ENCODE measurements around the gene DST. TPM values are rescaled to one million over a fixed set of nuclear protein-coding genes. Genes with fewer than 3 reads are reported as not detected.

DST gene
- total RNA-seq, 1 experiment from 2014 or later = 230 TPM

- no peak for DNase-seq (ENCODE audit: low read depth)
These were observed 156.0 kb downstream of the DST start for GRCh38 chr6:56486681-56487080.

GRCh38 chr6:56484669-56485068 is 158.0 kb downstream of the DST start:
- DNase-seq (ENCODE audit: low read depth) = peak; percentile 77

- DNase-seq (ENCODE audit: low read depth) = peak; percentile 4
These were observed 158.8 kb downstream of the DST start for GRCh38 chr6:56483929-56484328.

GRCh38 chr6:56482525-56482924 is 160.2 kb downstream of the DST start:
- no peak for DNase-seq (ENCODE audit: low read depth)

GRCh38 chr6:56481957-56482356 is 160.7 kb downstream of the DST start:
- DNase-seq (ENCODE audit: low read depth) = no peak

GRCh38 chr6:56480654-56481337 is 161.9 kb downstream of the DST start:
- DNase-seq (ENCODE audit: low read depth) = no peak

- no peak for DNase-seq (ENCODE audit: low read depth)
These were observed 162.4 kb downstream of the DST start for GRCh38 chr6:56480246-56480645.

GRCh38 chr6:56479381-56479780 is 163.3 kb downstream of the DST start:
- DNase-seq (ENCODE audit: low read depth) = no peak

- DNase-seq (ENCODE audit: low read depth) = no peak
These were observed 164.5 kb downstream of the DST start for GRCh38 chr6:56478202-56478601.

- no peak for DNase-seq (ENCODE audit: low read depth)
These were observed 165.4 kb downstream of the DST start for GRCh38 chr6:56477241-56477640.

GRCh38 chr6:56475736-56476457 is 166.8 kb downstream of the DST start:
- DNase-seq (ENCODE audit: low read depth) = peak; percentile 35

- no peak for DNase-seq (ENCODE audit: low read depth)
These were observed 168.2 kb downstream of the DST start for GRCh38 chr6:56474532-56474931.

- DNase-seq (ENCODE audit: low read depth) = no peak
These were observed 179.2 kb downstream of the DST start for GRCh38 chr6:56463443-56463842.

GRCh38 chr6:56459030-56459805 is 183.5 kb downstream of the DST start:
- no peak for DNase-seq (ENCODE audit: low read depth)

GRCh38 chr6:56458324-56458884 is 184.3 kb downstream of the DST start:
- no peak for DNase-seq (ENCODE audit: low read depth)

- no peak for DNase-seq (ENCODE audit: low read depth)
These were observed 185.9 kb downstream of the DST start for GRCh38 chr6:56456785-56457184.

GRCh38 chr6:56450882-56451739 is 191.6 kb downstream of the DST start:
- no peak for DNase-seq (ENCODE audit: low read depth)

- DNase-seq (ENCODE audit: low read depth) = no peak
These were observed 192.3 kb downstream of the DST start for GRCh38 chr6:56450376-56450775.

GRCh38 chr6:56448046-56448445 is 194.6 kb downstream of the DST start:
- no peak for DNase-seq (ENCODE audit: low read depth)

GRCh38 chr6:56445818-56446217 is 196.9 kb downstream of the DST start:
- no peak for DNase-seq (ENCODE audit: low read depth)

GRCh38 chr6:56444855-56445254 is 197.8 kb downstream of the DST start:
- no peak for DNase-seq (ENCODE audit: low read depth)

Measured in LHCN-M2 (cell line).